CMK (cell line): ENCODE data around the gene ACTRT3.
"Not testable (repeated sequence)": the region's sequence is repeated elsewhere in the genome, so short reads cannot be mapped to it uniquely, and the experiment has no call there.

Source experiments
- DNase-seq: peaks from one replicate; pipeline ENCODE4 v3.0.0-alpha.2; 2010; ENCODE audit warnings: low read depth

The ACTRT3 gene

GRCh38 chr3:169772897-169773816, 3.8 kb upstream of the ACTRT3 start, which contains the start of gene MYNN:
Gene MYNN (plus strand): TSS chr3:169773396. CDS start chr3:169774296, 900 bp downstream.
- DNase-seq: no peak

GRCh38 chr3:169772305-169772896, 3.0 kb upstream of the ACTRT3 start:
- DNase-seq: no peak

DNA sequence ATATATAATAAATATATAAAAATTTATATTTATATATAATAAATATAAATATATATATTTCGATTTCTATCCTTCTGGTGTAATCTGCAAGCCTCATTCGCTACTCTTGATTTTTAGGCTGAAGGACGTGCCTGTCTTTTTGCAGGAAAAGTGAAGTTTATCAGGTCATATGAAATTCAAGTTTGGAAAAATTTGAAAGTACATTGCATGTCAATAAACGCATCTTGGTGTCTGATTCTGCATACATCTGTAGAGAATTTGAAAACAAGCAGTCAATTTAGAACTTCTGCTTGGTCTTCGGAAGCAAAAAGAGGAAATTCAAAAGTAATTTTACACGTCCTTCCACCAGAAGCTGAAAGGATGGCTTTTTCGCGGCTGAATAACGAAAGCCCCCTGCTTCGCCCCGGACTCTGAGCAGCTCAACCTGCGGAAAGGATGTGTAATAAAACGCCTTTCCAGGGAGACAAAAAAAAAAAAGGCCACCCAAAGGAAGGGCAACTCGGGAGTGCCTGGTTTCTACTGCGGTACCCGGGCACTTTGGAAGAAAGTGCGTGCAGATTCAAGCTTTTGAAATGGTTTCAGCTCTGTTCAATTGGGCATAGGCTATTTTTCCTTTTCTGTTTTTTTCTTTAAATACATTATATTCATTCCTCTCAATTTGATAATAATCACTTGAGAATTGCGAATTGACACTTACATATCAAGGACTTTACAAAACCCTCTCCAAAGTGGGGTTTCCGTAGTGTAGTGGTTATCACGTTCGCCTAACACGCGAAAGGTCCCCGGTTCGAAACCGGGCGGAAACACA, 2.3 kb upstream of the ACTRT3 start:
- DNase-seq: no peak

DNA sequence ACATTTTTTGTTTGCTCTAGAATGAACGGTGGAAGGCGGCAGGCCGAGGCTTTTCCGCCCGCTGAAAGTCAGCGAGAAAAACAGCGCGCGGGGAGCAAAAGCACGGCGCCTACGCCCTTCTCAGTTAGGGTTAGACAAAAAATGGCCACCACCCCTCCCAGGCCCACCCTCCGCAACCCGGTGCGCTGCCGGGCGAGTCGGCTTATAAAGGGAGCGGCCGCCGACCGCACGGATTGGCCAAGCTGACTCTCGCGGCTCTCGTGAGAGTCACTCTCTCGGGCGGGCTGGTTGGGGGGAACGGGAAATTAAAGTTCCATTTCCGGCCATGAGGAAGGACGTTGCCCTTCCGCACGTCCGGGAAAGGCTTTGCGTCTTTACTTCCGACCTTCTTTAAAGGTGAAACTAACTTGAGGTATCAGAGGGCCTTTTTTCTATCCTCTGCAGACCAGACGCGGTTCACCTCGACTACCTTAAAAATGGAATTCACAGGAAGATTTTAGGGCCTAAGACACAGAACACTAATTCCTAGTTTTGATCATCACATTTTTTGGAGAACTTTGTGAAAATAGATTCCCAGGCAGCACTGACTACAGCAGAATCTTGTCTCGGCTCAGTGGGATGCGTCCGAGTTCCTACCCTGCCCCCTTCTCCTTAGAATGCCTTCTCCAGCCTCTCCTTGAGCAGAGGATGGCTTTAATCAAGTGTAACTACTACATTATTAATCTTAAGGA, 4.3 kb downstream of the ACTRT3 start, which contains the start of gene TERC:
Gene TERC (minus strand): TSS at position 179 of the 731 bp plus-strand sequence.
- DNase-seq: no peak

DNA sequence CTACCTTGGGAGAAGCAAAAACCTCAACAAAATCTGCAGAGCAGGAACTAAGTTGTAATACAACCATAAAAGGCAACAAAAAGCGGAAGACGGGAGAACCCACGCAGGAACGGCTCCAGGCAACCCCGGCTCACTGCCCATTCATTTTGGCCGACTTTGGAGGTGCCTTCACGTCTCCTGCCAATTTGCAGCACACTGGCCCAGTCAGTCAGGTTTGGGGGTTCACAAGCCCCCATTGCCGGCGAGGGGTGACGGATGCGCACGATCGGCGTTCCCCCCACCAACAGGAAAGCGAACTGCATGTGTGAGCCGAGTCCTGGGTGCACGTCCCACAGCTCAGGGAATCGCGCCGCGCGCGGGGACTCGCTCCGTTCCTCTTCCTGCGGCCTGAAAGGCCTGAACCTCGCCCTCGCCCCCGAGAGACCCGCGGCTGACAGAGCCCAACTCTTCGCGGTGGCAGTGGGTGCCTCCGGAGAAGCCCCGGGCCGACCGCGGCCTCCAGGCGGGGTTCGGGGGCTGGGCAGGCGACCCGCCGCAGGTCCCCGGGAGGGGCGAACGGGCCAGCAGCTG, 5.0 kb downstream of the ACTRT3 start:
- DNase-seq: no peak

GRCh38 chr3:169760479-169760878, 8.9 kb downstream of the ACTRT3 start:
- DNase-seq: no peak

DNA sequence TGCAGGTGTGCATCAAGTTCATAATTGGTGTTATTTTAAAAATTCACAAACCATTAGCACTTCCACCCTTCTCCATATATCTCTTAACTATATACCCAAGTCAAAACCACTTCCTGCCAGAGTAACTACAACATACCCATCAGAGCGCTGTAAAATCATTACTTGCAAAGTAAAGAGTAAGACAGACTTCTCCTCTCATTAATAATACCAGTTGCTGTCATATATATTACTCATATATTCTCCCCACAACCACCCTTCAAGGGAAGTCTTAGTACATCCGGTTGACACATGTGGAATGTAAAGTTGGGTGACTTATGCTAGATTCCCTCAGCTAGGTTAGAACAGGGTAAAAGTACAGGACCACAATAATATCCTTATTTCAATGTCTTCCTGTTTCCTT, 10.1 kb downstream of the ACTRT3 start:
- DNase-seq: no peak

GRCh38 chr3:169758359-169758994, 10.9 kb downstream of the ACTRT3 start:
- no peak for DNase-seq

GRCh38 chr3:169755488-169755887, 13.9 kb downstream of the ACTRT3 start:
- no peak for DNase-seq

- no peak for DNase-seq
Measured at GRCh38 chr3:169754711-169755110, 14.7 kb downstream of the ACTRT3 start.

DNA sequence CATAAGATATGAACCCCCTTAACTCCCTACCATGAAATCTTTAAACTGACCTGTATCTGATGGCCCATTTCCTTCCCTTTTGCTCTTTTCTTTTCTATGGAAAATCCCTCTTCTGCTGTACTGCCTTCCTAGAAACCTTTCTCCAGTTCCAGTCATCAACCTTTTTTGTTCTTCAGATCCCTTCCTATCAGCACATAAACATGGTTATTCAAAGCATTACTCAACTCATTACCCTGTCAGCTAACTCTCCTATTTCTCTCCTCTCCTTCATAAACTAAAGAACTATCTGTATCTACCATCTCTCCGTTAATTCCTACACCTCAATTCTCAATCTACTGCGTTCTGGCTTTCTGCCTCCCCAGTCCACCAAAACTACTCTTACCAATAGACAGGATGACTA, 17.5 kb downstream of the ACTRT3 start:
- no peak for DNase-seq

- DNase-seq: no peak
Measured at GRCh38 chr3:169750665-169751064, 18.7 kb downstream of the ACTRT3 start.

DNA sequence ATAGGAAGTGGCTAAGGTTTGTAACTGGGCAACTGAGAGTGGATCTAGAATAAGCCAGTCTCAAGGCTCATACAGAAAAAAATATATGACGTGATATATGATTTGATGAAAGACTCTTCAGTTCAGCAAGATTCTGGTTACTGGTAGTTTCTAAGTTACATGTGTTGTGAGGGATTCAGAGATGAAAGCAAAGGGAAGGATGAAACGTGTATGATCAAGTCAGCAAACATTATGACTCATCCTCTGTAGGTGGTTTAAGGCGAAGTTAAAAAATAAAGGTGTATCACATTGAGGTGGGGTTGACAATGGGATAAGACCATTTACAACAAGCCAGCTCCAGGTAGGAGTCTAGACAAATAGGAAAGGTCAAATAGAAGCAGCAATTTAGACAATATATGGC, 20.7 kb downstream of the ACTRT3 start:
- DNase-seq: no peak

- DNase-seq: no peak
Measured at GRCh38 chr3:169746924-169747323, 22.4 kb downstream of the ACTRT3 start.

DNA sequence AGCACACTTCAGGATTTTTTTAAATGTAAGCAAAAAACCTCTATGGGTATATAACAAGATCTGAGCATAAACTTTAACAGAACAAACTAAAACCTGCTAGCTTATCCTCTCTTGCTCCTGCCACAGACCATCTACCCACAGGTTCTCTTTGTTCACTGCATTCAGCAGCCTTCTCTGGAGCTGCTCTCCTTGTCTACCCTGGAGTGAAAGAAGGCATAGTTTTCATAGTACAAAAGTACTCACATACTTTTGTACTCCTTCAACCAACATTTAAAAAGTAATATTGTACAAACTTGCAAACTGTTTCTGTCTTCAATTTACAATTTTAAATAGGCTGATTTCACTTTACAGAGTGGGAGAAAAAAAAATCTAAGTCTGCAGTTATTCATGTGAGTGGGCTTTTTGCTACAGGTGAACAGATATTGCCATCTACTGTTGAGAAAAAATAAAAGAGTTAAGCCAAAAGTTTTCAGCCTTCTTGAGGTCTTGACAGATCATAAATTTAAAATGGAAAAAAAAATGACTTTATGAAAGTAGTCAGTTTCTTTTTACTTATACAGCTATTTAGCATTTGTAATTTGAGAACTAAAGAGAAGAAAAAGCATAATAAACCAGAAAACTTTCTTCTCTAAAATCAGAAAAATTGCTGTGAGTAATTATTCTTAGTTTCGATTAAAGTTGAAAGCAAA, 24.9 kb downstream of the ACTRT3 start:
- DNase-seq: no peak

DNA sequence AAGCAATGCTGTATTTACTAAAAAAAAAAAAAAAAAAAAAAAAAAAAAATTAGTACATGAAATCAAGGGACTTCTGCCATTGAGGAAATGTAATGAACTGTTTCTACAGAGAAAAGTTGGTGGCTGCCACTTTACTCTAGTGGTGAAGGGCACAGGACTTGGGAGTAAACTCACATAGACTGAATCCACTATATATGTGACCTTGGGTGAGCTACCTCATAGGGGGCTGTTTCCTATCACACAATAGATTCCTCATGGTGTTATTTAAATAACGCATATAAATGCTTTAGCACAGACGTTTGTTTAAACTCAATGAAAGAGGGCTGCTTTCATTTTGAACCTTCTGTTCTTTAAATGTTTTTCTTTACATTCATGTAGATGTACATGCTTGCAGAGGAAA, 30.3 kb downstream of the ACTRT3 start:
- DNase-seq: no peak

DNA sequence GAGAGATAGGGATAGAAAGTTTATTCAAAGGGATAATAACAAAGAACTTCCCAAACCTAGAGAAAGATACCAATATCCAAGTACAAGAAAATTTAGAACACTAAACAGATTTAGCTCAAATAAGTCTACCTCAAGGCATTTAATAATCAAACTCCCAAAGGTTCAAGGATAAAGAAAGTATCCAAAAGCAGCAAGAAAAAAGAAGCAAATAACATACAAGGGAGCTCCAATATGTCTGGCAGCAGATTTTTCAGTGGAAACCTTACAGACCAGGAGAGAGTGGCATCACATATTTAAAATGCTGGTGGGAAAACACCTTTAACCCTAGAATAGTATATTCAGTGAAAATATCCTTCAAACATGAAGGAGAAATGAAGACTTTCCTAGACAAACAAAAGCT, 37.5 kb downstream of the ACTRT3 start:
- DNase-seq: not testable (repeated sequence)

- DNase-seq: no peak
Measured at GRCh38 chr3:169722724-169723123, 46.6 kb downstream of the ACTRT3 start.

GRCh38 chr3:169718415-169718814, 50.9 kb downstream of the ACTRT3 start:
- DNase-seq: not testable (repeated sequence)
